B cell (primary cell): Measurements from ENCODE around the gene TALDO1.

Experiments used
- EZH2 ChIP-seq: IDR thresholded peaks from 2 replicates; pipeline ENCODE4 v1.6.1; 2012; ENCODE audit warnings: borderline replicate concordance, low read depth, mild to moderate bottlenecking, moderate library complexity, low read length; ENCODE audit not compliant: insufficient read depth, poor library complexity, severe bottlenecking
- TF ChIP-seq, protein P1 (sequence below): fragments of 200-600 bp; IDR thresholded peaks from one replicate; pipeline ENCODE4 v1.8.0; 2022; ENCODE audit warnings: antibody characterized with exemption, mild to moderate bottlenecking

DNA sequence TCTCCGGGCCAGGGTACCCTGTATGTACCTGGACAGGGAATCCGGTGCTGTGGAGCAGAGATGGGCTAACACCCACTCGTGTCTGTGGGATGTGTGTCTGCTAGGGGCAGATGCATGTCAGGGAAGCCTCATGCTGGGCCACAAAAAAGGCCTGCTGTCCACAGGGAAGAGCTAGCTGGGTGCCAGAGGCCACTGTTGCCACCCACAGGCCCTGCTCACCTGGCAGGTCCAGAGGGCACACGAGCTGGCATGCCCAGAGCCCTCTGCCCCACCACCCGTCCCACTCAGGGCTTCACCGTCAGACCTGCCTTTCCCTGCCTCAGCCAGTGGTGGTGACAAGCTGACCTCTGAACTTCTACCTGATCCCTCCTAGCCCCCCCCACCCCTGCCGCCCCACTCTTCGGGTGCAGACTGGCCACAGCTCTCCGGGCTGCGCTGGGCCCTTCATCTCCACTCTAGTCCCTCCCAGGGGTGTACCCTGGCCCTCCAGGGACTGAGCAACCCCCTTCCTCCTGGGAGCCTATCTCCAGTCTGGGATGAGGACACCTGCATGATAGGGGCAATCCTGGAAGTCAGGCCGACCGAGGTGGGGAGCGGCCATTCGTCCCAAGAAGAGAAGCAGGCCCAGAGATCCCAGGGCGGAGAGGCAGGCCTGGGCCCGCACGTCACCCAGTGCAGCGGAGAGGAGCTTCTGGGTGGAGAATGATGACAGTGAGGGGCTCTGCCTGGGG is 49.5 kb downstream of the TALDO1 start:
- TF ChIP-seq, protein P1, sequence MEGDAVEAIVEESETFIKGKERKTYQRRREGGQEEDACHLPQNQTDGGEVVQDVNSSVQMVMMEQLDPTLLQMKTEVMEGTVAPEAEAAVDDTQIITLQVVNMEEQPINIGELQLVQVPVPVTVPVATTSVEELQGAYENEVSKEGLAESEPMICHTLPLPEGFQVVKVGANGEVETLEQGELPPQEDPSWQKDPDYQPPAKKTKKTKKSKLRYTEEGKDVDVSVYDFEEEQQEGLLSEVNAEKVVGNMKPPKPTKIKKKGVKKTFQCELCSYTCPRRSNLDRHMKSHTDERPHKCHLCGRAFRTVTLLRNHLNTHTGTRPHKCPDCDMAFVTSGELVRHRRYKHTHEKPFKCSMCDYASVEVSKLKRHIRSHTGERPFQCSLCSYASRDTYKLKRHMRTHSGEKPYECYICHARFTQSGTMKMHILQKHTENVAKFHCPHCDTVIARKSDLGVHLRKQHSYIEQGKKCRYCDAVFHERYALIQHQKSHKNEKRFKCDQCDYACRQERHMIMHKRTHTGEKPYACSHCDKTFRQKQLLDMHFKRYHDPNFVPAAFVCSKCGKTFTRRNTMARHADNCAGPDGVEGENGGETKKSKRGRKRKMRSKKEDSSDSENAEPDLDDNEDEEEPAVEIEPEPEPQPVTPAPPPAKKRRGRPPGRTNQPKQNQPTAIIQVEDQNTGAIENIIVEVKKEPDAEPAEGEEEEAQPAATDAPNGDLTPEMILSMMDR, result no peak
- no peak for TF ChIP-seq EZH2
